Activated T-cell treated with anti-CD3 and anti-CD28 coated beads, Interleukin-2, amount 50 U/mL, for 72 hours (primary cell): ENCODE results near the gene CSNK1E. TPM values are rescaled to one million over a fixed set of nuclear protein-coding genes. Genes with fewer than 3 reads are reported as not detected.

Source experiments
- ATAC-seq, 2 donors: fragments of 150-1000 bp; cut with Tn5 transposase; replicated peaks in 1 of 2; 2 replicates each; pipeline ENCODE4 v1.10.0; 2021; ENCODE audit warnings: moderate library complexity in 2 of 2, mild to moderate bottlenecking in 1 of 2
- DNase-seq, 2 donors: peaks; one replicate each; pipeline ENCODE4 v3.0.0; 2021 to 2022; ENCODE audit warnings: mixed read lengths in 1 of 2
- H3K27ac Mint-ChIP-seq: one replicate; pipeline ENCODE4 v1.8.0; 2022; ENCODE audit warnings: mild to moderate bottlenecking, moderate library complexity, mixed read lengths
- H3K27me3 Mint-ChIP-seq: one replicate; pipeline ENCODE4 v1.8.0; 2022; ENCODE audit warnings: low read depth, mixed read lengths
- H3K36me3 Mint-ChIP-seq, 2 donors: one replicate each; pipeline ENCODE4 v1.8.0; 2022; ENCODE audit warnings: mixed read lengths in 2 of 2, mild to moderate bottlenecking in 1 of 2; ENCODE audit not compliant: insufficient read depth in 2 of 2
- H3K4me1 Mint-ChIP-seq: one replicate; pipeline ENCODE4 v1.8.0; 2022; ENCODE audit warnings: low read depth, mixed read lengths
- H3K4me3 Mint-ChIP-seq, 2 donors: one replicate each; pipeline ENCODE4 v1.8.0; 2022; ENCODE audit warnings: mild to moderate bottlenecking in 2 of 2, mixed read lengths in 2 of 2, moderate library complexity in 2 of 2
- H3K9me3 Mint-ChIP-seq, 2 donors: one replicate each; pipeline ENCODE4 v1.8.0; 2022; ENCODE audit warnings: mixed read lengths in 2 of 2
- total RNA-seq, 2 donors: library from RNA; stranded (reverse); gene quantifications; one replicate each; pipeline ENCODE4 v1.2.3, GENCODE V29; 2022

Gene CSNK1E
- total RNA-seq, 2 donors from 2014 or later: 106 to 107 TPM

DNA sequence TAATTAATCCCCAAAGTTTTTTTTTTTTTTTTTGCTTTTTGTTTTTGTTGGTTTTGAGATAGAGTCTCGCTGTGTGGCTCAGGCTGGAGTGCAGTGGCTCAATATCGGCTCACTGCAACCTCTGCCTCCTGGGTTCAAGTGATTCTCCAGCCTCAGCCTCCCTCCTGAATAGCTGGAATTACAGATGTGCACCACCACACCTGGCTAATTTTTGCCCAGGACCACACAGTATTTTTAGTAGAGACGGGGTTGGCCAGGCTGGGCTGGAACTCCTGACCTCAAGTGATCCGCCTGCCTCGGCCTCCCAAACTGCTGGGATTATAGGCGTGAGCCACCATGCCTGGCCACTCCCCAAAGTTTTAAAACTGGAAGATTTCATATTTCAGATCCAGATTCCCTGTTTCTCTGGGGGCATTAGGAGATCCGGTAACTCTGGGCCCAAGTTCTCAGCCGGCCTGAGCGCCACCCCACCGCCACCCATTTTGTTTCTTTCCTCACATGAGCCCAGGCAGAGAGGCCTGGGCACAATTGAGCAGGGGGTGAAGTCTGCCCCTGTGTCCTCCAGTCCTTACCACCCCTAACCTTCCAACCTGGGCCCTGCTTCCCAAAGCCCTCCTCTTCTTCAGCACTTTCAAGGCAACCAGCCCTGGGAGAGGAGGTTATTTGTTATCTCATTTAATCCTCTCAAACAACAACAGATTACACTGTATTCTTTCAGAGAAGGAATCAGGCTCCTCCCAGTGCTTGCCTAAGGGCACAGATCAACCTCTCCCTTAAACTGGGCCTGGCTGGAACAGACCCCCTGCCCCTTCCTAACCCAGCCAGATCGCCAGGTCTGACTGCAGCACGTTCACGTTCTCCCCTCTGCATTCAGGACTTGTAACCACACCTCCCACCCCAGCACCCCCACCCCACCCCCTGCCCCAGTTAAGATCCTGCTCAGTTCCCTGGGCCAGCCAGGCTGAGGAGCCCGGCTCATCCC lies 1.9 kb upstream of the CSNK1E start:
- peaks cover 25% of the 10 kb centered on the region for H3K4me1 Mint-ChIP-seq

DNA sequence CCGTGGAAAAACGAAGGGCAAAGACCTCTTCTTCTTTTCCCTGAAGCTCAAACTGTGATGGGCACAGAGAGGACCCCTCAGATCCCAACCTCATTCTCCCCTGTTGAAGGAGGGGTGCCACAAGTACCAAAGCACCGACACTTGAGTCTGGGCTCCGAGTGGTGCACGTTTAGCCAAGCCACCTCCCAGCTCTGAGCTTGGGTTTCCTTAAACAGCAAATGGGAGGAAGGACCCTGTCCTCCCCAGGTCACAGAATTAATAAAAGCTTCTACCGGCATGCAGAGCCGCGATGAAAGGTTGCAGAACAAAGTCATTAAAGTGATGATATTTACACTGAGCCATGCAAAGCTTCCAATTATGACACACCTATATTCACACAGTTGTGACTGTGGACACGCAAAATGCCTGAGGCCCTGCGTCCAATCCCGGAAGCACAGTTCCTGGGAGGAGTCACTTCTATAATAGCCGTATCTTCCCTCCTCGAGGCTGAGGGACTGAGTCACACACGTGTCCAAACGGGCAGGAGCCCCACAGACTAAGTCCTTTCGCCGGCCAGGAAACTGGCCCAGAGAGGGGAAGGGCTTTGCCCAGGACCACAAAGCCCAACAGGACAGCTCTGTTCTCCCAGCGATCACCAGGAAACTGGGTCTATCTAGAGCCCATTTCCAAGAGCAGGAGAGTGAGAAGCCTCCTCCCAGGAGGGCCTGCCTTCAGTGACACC lies 922 bp upstream of the CSNK1E start:
- no peaks in the 10 kb centered on the region for H3K27me3 Mint-ChIP-seq
- H3K4me3 Mint-ChIP-seq: peak overlapping the region; percentile 80 to 89
- H3K4me1 Mint-ChIP-seq: peaks cover 33% of the 10 kb centered on the region
- no peak for ATAC-seq
- peaks cover 0 to 2% of the 10 kb centered on the region in 2 donors for H3K36me3 Mint-ChIP-seq
- DNase-seq: no peak
- peak overlapping the region; percentile 33 for H3K27ac Mint-ChIP-seq
- H3K9me3 Mint-ChIP-seq: no peaks in the 10 kb centered on the region

More for the DNA sequence above, 1.9 kb upstream of the CSNK1E start:
- H3K36me3 Mint-ChIP-seq: peaks cover 0 to 2% of the 10 kb centered on the region in 2 donors
- H3K9me3 Mint-ChIP-seq: no peaks in the 10 kb centered on the region
- no peaks in the 10 kb centered on the region for H3K27me3 Mint-ChIP-seq
- H3K27ac Mint-ChIP-seq: no peak overlapping the region
- no peak for ATAC-seq
- DNase-seq: no peak
- H3K4me3 Mint-ChIP-seq: peak overlapping the region; percentile 16 to 39

DNA sequence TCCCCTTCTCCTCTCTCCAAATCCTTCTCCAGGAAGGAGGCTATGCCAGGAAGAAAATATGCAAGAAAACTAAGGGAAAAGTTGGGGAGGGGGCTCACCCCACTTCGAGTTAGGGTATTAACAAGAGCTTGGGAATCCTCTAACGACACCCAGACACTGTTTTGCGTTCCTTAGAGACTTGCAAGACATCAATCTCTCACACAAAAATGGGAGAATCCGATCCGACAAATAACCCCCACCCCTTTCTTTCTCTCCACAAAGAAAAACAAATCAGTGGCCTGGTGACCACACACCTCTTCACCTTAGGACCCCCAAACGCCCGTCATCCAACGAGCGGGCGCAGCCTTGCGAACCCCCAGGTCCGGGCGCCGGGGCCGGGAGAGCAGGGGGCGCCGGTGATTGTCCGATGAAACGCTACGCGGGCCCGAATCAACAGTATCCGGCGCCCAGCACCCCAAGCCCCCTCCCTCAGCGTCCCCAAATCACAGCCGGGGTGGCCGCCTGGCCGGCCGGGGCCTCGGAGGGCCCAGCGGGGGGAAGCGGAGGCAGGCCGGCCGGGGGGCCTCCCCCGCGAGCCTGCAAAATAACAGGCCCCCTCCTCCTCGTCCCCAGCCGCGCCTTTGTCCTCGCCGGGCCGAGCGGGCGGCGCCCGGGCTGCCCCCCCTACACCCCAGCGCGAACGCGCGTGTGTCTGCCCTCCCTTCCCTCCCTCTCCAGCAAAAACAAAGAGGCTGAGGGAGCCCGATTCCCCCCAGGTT lies 690 bp downstream of the CSNK1E start:
- peak; percentile 61 to 62 for ATAC-seq
- Mint-ChIP-seq H3K27ac (peak overlapping the region; percentile 82), H3K27me3 (no peaks in the 10 kb centered on the region), H3K4me1 (peaks cover 48% of the 10 kb centered on the region), H3K4me3 (peak overlapping the region; percentile 87 to 90), H3K36me3 (peaks cover 0 to 5% of the 10 kb centered on the region in 2 donors), H3K9me3 (no peaks in the 10 kb centered on the region)
- DNase-seq: peak; percentile 44 to 69

DNA sequence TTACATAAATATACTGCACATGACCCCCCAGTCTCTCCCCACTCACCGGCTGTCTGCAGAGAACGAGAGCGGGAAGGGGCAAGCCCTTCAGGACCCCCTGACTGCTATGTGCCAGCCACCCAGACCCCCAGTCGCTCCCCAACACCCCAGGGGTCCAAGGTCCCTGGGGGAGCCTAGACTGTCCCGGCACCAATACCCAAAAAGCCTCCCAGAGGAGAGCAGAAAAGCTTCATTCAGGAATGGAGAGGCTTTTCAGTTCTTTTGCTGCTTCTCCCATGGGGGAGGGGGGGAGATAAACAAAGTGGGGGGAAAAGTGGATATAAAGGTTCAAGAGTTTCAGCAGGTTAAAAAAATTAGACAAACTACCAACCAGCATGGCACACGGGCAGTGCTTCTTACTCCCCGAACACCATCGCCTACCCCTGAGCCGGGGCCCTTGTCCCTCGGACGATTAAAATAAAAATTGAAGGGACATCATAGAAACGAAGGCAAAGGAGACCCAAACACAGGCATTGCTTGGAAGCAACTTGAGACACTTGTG lies 1.3 kb downstream of the CSNK1E start:
- no peaks in the 10 kb centered on the region for H3K27me3 Mint-ChIP-seq
- no peak for DNase-seq
- H3K4me1 Mint-ChIP-seq: peaks cover 54% of the 10 kb centered on the region

DNA sequence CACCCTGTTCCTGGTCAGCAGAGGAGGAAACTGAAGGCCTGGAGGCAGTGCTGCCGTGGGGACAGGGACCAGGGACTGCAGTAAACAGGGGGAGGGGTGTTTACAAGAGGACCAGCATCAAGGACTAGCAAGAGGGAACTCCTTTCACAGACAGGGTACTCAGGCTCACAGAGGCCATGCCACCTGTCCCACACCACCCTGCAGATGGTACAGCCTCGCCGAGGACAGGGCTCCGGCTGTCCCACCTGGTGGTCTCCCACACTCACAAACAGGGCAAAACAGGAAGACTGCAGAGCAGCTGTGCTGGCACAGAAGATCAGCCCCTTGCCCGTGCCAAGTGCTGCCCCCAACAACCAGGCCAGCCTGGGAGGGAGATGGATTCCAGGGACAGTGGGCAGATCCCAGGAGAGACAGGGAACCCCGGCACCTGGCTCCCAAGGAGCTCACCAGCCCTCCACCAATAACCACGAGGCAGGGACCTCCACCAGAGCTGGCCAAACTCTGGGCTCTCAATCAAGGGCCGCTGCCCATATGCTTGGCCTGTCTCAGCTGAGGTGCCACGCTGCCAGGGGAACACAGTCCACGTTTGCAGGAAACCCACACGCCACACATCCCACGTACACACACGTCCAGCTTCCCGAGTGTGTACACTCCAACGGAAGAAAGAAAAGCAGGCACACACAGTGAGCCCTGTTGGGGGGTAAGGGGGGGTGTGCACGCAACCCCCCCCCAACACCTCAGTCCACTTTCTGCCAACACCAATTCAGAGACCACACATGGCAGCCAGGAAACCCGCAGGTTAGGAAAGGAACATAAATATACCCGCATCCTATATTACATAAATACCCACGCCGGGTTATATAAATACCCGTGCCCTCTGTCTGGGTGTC lies 2.1 kb downstream of the CSNK1E start:
- Mint-ChIP-seq H3K4me3 (peak overlapping the region; percentile 87 to 90), H3K9me3 (no peaks in the 10 kb centered on the region), H3K4me1 (peaks cover 57% of the 10 kb centered on the region), H3K27me3 (no peaks in the 10 kb centered on the region), H3K27ac (peak overlapping the region; percentile 90), H3K36me3 (peaks cover 0 to 5% of the 10 kb centered on the region in 2 donors)
- ATAC-seq (no peak), DNase-seq (peak in 1 of 2 donors; percentile 23)

More for the DNA sequence above, 1.3 kb downstream of the CSNK1E start:
- H3K36me3 Mint-ChIP-seq: peaks cover 0 to 5% of the 10 kb centered on the region in 2 donors
- ATAC-seq: no peak
- H3K27ac Mint-ChIP-seq: peak overlapping the region; percentile 90
- H3K4me3 Mint-ChIP-seq: peak overlapping the region; percentile 87 to 90
- no peaks in the 10 kb centered on the region for H3K9me3 Mint-ChIP-seq

DNA sequence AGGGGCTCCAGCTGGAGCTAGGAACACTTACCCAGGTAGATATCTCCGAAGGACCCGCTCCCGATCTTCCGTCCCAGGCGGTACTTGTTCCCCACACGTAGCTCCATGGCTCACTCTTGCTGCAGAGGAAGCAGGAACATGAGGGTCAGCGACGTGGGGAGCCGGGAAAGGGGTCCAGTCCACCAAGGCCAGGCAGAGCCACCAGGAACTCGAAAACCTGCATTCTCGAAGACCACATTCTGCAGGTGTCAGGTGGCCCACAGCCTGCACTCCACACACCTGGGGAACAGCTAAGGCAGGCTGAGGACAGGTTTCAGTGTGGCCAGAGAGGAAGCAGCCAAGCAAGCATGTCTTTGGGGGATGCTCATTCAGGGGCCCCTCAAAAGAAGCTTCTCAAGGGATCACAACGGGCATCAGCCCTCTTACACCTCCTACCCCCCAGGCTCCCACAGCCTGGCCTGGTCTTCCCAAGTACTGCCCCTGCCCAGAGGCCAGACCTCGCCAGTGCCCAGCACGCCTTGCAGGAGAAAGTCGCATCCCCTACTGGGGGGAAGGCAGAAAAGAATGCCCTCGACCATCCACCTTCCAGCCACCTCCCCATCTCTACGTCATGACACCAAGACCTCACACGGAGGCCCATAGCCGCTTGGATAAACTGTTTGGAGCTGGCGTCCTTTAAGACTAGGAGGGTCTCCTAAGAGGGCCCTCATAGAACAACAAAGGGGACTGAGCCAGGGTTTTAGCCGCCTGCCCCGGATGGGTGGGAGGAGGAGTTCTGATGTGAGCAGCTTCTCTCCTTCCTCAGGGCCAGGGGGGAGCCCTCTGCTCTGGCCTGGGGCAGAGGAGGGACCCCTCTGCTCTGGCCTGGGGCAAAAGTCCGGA lies 2.9 kb downstream of the CSNK1E start:
- no peak for DNase-seq
- peak overlapping the region; percentile 90 for H3K27ac Mint-ChIP-seq

DNA sequence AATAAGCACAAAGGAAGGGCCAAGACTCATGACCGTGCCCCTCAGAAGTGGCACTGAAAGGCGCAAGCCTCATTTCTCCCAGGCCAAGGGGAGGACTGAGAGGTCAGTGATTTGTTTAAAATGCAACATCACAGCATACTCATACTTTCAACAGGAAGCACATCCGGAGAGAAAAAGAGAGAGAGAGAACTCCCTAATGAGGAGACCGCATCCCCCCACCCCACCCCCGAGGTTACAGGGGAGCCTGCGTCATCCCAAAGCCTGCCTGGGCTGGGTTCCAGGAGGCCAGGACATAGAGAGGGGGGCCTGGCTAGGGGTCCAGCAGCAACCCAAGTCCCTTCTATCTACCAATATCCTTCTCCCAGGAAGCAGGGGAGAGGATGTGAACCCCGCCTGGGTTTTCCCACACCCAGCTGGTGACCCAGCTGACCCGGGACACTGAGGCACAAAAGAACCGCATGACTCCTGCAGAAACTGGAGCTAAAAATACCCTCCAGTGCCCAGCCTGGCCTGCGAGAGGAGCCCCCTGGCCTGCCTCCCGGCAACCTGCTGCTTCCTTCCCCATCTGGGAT lies 3.8 kb downstream of the CSNK1E start:
- H3K27ac Mint-ChIP-seq: peak overlapping the region; percentile 79
- H3K9me3 Mint-ChIP-seq: no peaks in the 10 kb centered on the region
- no peak for ATAC-seq
- H3K36me3 Mint-ChIP-seq: peaks cover 0 to 5% of the 10 kb centered on the region in 2 donors
- peak overlapping the region; percentile 87 to 90 for H3K4me3 Mint-ChIP-seq
- no peak for DNase-seq
- peaks cover 61% of the 10 kb centered on the region for H3K4me1 Mint-ChIP-seq
- no peaks in the 10 kb centered on the region for H3K27me3 Mint-ChIP-seq

More for the DNA sequence above, 2.9 kb downstream of the CSNK1E start:
- peaks cover 0 to 5% of the 10 kb centered on the region in 2 donors for H3K36me3 Mint-ChIP-seq
- no peaks in the 10 kb centered on the region for H3K9me3 Mint-ChIP-seq
- no peaks in the 10 kb centered on the region for H3K27me3 Mint-ChIP-seq
- peak overlapping the region; percentile 87 to 90 for H3K4me3 Mint-ChIP-seq
- H3K4me1 Mint-ChIP-seq: peaks cover 57% of the 10 kb centered on the region
- ATAC-seq: no peak

DNA sequence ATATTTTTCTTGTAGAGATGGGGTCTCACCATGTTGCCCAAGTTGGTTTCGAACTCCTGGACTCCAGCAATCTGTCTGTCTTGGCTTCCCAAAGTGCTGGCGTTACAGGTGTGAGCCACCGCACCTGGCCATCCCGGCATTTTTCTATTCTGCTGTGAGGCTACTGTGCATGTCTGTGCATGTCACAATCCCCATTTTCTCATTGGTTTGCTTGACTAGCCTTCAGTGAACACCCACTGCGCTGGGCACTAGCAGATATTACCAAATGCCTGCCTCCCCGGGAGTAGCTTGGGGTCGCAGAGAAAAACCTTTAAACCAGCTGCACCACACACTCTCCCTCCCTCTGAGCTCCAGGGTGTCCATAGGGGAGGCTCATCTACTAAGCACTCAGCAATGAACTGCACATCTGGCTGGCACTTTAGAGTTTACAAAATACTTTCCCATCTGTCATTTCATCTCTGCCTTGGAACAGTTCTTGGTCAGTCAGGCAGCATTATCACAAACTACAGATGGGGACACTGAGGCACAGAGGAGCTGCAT lies 4.9 kb downstream of the CSNK1E start:
- Mint-ChIP-seq H3K27me3 (no peaks in the 10 kb centered on the region), H3K4me3 (no peak overlapping the region), H3K27ac (peak overlapping the region; percentile 89), H3K4me1 (peaks cover 63% of the 10 kb centered on the region), H3K36me3 (peaks cover 0 to 5% of the 10 kb centered on the region in 2 donors), H3K9me3 (no peaks in the 10 kb centered on the region)
- DNase-seq (no peak), ATAC-seq (no peak)

DNA sequence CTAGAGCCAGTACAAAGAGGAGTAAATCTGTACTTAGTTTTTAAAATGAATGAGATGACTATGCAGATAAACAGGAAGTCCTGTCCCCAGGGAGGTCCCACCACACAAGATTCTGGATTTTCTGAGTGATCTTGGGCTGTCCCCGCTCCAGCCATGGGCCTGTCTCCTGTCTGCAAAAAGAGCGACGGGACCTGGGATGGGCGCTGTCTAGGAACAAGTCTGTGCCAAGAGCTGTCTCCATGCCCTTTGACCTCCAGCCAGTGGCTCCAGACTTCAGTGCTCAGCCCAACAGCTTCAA lies 6.0 kb downstream of the CSNK1E start:
- DNase-seq: no peak
- ATAC-seq: peak; percentile 9 to 25
- peak overlapping the region; percentile 89 for H3K27ac Mint-ChIP-seq
- H3K27me3 Mint-ChIP-seq: no peaks in the 10 kb centered on the region
- H3K4me3 Mint-ChIP-seq: no peak overlapping the region
- H3K9me3 Mint-ChIP-seq: no peaks in the 10 kb centered on the region
- peaks cover 70% of the 10 kb centered on the region for H3K4me1 Mint-ChIP-seq
- peaks cover 0 to 5% of the 10 kb centered on the region in 2 donors for H3K36me3 Mint-ChIP-seq

DNA sequence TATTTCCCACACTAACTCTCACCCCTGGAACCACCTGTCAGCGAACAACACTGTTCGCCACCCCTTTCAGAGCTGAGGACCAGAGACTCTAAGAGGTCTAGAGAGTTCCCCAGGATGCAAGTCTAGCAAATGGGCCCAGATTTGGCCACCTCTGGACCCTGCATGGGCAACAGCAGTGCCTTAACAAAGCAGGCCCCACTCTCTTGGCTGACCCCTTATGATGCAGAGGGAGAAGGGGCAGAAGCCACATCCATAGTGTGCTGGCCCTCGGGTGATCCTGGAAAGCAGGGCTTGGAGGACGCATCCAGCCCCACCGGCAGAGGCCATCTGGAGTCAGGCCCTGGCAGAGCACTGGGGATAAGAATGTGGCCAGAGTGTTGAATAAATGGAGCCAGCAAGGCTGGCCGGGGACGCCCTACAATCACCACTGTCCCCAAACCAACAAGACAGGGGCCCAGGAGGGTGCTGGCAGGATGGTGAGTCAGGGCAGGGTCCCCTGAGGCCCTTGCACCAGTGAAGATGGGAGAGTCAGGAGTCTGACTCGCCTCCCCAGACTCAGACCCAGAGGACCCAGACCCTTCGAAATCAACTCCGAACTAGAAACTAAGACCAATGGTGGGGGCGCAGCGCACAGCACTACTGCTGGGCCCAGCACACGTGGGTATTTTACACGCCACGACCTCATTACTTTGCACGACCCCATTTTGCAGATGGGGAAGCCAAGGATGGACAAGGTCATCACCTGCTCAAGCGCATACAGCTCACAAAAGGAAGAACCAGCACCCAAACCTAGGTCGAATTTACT lies 6.5 kb downstream of the CSNK1E start:
- Mint-ChIP-seq H3K4me1 (peaks cover 72% of the 10 kb centered on the region), H3K27ac (peak overlapping the region; percentile 89), H3K27me3 (no peaks in the 10 kb centered on the region), H3K4me3 (peak overlapping the region in 1 of 2 donors; percentile 19), H3K9me3 (no peaks in the 10 kb centered on the region), H3K36me3 (peaks cover 0 to 5% of the 10 kb centered on the region in 2 donors)
- DNase-seq: no peak
- peak in 1 of 2 donors; percentile 25 for ATAC-seq
